CD4-positive, alpha-beta T cell treated with Interleukin-2 at 100 ng/mL for 4 hours (primary cell): ENCODE measurements around the gene NOPCHAP1.
"Not testable (repeated sequence)": the region's sequence is repeated elsewhere in the genome, so short reads cannot be mapped to it uniquely, and the experiment has no call there.

Experiments
- DNase-seq: peaks from one replicate; pipeline ENCODE4 v3.0.0-alpha.2; 2020; ENCODE audit warnings: low spot score

The NOPCHAP1 gene

DNA sequence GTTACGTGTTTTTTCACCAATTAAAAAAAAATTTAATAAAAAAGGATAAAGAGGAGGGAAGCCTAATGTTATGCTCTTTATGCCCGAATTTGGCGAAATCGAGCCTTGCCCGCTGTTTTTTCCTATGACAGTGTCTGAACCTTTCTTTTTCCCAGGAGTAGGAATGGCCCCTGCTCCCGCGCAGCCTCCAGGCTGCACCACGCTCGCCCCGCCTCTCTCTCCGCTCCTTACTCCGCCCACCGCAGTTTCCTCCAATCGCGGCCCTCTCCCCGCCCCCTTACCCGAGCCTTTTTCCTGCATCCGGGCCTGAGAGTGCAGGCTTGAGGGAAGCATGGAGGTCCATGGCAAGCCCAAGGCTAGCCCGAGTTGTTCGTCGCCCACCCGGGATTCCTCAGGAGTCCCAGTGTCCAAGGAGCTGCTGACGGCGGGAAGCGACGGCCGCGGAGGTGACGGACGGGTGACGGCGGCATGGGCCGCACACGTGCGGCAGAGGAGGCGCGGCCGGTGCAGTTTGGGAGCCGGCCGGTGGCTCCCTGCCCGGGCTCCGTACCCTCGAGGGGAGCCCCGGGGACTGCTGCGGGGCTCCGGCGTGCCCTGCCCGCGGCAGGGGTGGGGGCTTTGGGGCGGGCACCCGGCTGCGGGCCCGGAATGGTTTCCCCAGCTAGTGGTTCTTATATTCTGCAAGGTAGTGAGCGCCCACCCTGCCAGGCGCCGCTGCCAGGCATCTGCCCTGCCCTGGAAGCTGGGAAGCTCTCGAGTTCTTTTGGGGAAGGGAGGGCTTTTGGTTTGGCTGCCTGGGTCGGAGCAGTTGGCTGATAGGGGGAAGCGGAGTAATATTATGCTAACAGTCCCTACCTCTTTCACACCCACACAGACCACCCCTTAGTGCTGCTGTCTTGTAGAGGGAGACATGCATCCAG is at the start of gene NOPCHAP1:
TSS of gene NOPCHAP1 (plus strand) at position 295 of the 920 bp plus-strand sequence. CDS start at position 332, 37 bp downstream.
- peak; percentile 79 for DNase-seq

DNA sequence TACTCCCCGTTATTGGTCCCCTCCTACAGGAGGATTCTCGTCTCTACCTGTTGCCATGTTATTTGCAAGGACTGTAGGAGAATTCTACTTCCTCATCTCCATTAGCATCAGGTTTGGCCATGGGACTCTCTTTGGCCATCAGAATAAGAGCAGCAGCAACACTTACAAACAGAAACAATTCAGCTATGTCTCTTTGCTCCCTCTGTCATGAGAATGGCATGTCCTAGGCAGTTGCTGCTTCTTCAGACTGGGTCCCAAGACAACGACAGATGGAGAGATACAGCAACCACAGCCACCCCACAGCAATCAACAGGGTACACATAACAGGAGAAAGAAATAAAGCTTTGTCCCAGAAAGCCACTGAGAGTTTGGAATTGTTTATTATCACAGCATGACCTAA is 47.7 kb upstream of the NOPCHAP1 start:
- no peak for DNase-seq

- DNase-seq: no peak
Observed at GRCh38 chr12:104939089-104939488, 47.0 kb upstream of the NOPCHAP1 start.

DNA sequence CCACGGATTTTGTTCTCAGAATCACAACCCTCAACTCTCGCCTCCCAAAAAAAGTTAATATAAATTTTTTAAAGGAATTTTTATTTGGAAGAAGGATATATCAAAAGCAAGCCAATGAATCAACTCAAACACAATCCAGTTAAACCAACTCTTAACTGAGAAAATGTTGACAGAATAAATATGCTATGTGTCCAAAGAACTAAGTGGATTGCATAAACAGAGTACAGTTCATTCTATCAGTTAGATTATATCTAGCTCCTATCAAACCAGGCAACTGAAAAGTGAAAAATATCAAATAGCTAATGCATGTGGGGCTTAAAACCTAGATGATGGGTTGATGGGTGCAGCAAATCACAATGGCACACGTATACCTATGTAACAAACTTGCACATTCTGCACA is 44.7 kb upstream of the NOPCHAP1 start:
- no peak for DNase-seq

DNA sequence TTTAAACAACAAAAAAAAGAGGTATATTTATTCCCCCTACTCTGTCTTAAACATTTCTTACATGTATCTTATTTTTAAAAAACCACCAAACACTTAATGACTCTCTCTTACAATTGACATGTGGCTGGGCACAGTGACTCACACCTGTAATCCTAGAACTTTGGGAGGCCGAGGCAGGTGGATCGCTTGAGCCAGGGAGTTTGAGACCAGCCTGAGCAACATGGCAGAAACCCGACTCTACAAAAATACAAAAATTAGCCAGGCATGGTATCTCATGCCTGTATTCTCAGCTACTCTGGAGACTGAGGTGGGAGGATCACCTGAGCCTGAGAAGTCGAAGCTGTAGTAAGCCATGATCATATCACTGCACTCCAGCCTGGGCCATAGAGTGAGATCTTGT is 44.0 kb upstream of the NOPCHAP1 start:
- no peak for DNase-seq

GRCh38 chr12:104943401-104943800 is 42.7 kb upstream of the NOPCHAP1 start:
- not testable (repeated sequence) for DNase-seq

DNA sequence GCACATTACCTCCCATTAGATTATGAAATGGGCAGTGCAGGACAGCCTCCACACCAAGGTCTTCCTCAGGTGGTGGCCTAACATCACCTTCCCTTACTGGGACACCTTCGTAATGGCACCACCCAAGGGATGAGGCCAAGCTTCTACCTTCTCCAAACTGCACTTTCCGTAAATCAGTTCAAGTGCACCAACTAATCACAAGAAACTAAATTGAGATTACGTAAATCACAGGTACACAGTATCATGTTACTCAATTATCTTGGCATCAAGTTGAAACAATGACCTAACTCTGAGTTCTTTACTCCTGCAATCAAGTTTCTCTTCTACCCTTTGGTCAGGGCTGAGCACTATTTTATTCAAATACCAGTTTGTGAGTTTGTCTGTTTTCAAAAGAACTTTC is 41.9 kb upstream of the NOPCHAP1 start:
- DNase-seq: no peak

DNA sequence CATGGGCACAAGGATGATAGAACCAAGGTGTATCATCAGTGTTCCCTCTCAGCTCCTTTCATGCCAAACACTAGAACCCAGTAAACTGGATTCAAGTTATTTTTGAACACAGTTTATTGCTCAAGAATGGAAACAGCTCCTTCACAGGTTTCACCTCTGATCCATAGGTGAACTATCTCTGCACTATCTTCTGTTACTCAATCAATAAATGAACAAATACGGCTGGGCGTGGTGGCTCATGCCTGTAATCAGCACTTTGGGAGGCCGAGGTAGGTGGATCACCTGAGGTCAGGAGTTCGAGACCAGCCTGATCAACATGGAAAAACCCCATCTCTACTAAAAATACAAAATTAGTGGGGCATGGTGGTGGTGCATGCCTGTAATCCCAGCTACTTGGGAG is 37.4 kb upstream of the NOPCHAP1 start:
- DNase-seq: not testable (repeated sequence)

DNA sequence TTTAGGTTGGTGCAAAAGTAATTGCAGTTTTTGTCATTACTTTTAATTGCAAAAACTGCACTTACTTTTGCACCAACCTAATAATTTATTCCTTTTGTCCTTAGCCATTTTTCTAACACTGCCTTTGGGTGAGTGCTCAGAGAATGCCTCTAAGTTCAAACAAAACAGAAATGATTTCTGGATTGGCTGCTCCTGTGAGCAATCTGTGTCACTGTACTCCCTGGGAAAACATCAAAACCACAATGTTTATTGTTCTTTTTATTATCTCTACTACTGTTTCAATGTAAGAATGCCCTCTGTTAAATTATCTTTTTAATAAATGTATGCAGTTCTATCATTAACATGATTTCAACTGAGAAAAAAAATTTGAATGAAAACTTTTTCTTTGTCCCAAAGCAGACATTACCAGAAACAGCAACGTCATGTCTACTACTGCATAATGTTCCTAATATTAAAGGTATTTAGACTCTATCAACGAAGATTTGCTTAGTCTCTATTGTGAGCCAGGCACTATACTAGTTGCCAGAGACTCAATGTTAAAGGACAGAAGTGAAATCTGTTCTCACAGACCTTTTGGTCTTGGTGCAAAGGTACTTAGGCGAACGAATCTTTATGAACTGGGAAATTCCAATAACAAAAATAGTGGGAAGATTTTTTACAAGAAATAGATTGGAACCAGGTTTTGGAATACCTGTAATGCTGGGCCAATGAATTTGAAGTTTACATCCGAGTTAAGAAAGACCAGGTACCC is 34.2 kb upstream of the NOPCHAP1 start:
- DNase-seq: no peak

DNA sequence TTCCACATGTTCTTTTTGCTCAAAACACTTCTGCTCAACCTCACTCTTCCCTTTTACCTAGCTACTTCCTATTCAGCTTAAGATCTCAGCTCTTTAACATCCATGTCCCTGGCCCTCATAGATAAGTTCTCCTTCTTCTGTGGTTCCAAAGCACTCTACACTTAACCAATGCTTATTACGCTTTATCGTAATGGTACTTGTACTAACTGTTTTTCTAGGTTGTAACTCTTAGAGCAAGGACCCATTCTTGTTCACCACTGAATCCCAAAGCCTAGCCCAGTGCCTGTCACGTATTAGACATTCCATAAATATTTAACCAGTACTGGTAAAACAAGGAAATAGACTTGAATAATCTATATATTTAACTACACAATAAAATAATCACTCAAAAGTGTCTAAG is 33.3 kb upstream of the NOPCHAP1 start:
- no peak for DNase-seq

- no peak for DNase-seq
Observed at GRCh38 chr12:104953323-104953722, 32.8 kb upstream of the NOPCHAP1 start.

DNA sequence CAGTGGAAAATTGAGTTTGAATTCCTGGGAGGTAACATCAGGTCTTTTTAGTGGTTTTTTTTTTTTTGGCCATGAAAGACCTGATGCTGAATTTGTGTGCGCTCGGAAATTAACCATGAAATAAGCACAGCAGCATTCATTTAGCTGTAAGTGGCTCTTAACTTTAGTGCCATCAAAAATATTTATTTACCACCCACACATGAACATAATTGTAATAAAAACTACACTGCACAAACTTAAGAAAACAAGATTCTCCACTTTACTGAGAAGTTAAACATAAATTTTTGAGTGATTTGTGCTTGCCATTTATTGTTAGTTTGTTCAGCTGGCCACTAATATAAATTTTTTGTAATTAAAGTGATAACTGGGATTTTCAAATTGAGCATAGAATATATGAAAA is 30.4 kb upstream of the NOPCHAP1 start:
- no peak for DNase-seq

- no peak for DNase-seq
Observed at GRCh38 chr12:104956870-104957718, 29.0 kb upstream of the NOPCHAP1 start.

DNA sequence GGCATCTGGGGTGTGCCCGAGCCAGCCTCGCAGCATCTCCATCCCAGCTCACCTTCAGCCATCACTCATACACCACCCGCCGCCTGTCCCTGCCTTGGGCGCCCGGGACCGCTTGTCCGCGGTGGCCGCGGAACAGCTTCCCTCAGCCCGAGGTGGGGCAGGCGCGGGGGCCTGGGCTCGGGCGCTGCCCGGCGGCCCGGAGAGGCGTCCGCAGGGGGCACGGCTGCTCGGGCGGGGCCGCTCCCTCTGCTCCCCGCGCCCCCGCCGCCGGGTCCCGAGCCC is 28.5 kb upstream of the NOPCHAP1 start:
- peak; percentile 40 for DNase-seq

- peak; percentile 84 for DNase-seq
Observed at GRCh38 chr12:104958001-104958804, 27.9 kb upstream of the NOPCHAP1 start, which contains the start of gene SLC41A2. Gene SLC41A2, minus strand, starts transcription at chr12:104958290. Its CDS starts 29,763 bp downstream, at chr12:104928527.

- no peak for DNase-seq
Observed at GRCh38 chr12:104958805-104959334, 27.2 kb upstream of the NOPCHAP1 start.

DNA sequence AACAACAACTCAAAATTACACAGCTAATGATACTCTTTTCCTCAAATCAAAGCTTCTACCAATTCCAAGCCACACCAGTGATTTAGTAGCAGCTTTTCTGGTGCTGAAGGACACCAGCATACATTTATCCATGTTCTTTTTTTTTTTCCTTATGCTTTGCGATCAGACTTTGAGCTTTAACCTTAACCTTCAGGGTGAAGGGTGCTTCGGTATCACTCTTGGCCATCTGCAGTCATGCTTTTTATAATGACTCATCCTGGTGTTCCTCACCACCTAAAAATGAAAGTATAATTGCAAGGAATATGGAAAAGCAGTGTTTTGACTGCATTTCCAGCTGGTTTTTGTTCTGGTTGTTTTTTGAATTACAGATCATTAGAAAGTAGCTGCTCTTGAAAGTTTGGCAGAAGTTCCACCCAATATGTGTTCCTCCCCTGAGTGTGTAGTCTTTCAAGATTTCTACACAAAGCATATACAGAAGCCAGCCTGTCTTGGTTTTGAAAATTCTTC is 26.7 kb upstream of the NOPCHAP1 start:
- no peak for DNase-seq

DNA sequence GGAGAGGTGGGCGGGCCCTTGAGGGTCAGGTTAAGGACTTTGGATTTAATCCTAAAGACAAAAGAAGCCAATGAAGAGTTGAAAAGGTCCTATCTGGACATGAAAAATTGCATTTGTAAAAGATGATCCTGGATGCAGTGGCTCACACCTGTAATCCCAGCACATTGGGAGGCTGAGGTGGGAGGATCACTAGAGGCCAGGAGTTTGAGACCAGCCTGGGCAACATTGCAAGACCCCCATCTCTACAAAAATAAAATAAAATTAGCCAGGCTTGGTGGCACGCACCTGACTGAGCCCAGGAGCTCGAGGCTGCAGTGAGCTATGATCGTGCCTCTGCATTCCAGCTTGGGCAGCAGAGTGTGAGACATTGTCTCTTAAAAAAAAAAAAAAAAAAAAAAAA is 25.7 kb upstream of the NOPCHAP1 start:
- DNase-seq: no peak

DNA sequence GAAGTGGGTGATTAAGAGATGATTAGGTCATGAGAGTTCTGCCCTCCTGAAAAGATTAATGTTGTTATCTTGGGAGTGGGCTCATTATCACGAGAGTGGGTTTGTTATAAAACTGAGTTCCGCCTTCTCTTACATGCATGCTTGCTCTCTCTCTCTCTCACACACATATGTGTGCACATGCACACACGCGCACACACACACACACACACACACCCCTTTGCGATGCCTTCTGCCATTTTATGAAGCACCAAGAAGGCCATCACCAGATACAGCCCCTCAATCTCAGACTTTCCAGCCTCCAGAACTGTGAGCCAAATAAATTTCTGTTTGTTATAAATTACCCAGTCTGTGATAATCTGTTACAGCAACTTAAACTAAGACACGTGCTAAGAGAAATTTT is 22.4 kb upstream of the NOPCHAP1 start:
- DNase-seq: no peak

DNA sequence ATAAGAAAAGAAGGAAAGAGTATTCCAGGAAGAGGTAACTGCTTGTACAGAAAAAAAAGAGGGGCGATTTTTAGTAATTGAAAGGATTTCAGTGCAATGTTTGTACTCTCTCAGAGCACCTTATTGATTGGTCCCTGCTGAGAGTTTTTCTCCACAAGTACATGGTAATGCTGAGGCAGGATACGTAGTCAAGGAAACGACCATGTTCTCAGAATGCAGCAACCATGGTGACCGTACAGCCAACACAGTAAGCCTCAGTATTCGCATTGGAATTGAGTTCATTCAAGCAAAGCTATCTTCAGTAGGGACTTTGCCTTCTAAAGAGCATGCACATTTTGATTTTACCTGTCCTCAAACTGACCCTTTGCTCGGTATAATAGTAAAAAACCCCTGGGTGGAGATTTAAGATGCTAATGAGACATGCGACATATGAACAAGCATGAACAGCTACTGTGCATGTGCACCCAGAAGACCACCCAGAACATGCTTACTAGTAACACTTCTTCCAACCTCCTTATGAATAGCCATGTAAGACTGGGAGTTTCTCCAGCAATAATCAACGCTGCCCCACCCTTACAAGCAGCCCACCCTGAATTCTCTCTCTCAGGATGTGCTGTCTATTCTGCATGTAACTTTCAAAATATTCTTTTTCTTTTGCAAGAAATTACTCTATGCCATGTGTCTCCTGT is 21.8 kb upstream of the NOPCHAP1 start:
- DNase-seq: no peak

GRCh38 chr12:104964856-104965205 is 21.3 kb upstream of the NOPCHAP1 start:
- DNase-seq: no peak
